Gastroesophageal sphincter (tissue), 4 donors: ENCODE data around the gene ALOXE3. TPM values are rescaled to one million over a fixed set of nuclear protein-coding genes. Genes with fewer than 3 reads are reported as not detected.

Experiments used
- ATAC-seq: fragments of 150-250 bp; one replicate; pipeline ENCODE4 v1.9.1; 2016; ENCODE audit warnings: mild to moderate bottlenecking, moderate library complexity
- H3K27ac ChIP-seq, 4 donors: fragments of 200-600 bp; sonication (generic) in 3 of 4; 1 replicate in 3 of 4; 2 replicates in 1 of 4; pipeline ENCODE4 v1.5.1; 2016 to 2019
- H3K27me3 ChIP-seq: fragments of 200-600 bp; sonication (generic); one replicate; pipeline ENCODE4 v1.5.1; 2019
- H3K36me3 ChIP-seq, 2 donors: fragments of 200-600 bp; sonication (generic); one replicate each; pipeline ENCODE4 v1.5.1; 2019; ENCODE audit warnings: control low read depth in 1 of 2
- H3K4me1 ChIP-seq, 3 donors: fragments of 200-600 bp; sonication (generic); 1 replicate in 2 of 3; 2 replicates in 1 of 3; pipeline ENCODE4 v1.5.1; 2016 to 2019; ENCODE audit warnings: control low read depth in 2 of 3
- H3K4me3 ChIP-seq, 2 donors: fragments of 200-600 bp; sonication (generic); one replicate each; pipeline ENCODE4 v1.5.1; 2019; ENCODE audit warnings: mild to moderate bottlenecking in 1 of 2, moderate library complexity in 1 of 2
- H3K9me3 ChIP-seq, 3 donors: fragments of 200-600 bp; sonication (generic); one replicate each; pipeline ENCODE4 v1.5.1; 2017 to 2019; ENCODE audit warnings: control low read depth in 2 of 3
- CTCF ChIP-seq, 4 experiments: fragments of 200-600 bp in 2 of 4; fragments of 450-650 bp in 2 of 4; sonication (generic) in 1 of 4; IDR thresholded peaks; one replicate each; pipeline ENCODE4 v1.5.1; 2017 to 2019; ENCODE audit warnings: antibody characterized with exemption in 4 of 4, mild to moderate bottlenecking in 2 of 4, moderate library complexity in 2 of 4
- EP300 ChIP-seq: sonication (generic); formaldehyde crosslinking; IDR thresholded peaks from one replicate; pipeline ENCODE4 v1.6.1; 2017; ENCODE audit warnings: antibody characterized with exemption, mild to moderate bottlenecking
- POLR2A ChIP-seq, 2 donors: fragments of 450-650 bp; IDR thresholded peaks; one replicate each; pipeline ENCODE4 v1.6.1; 2017; ENCODE audit warnings: antibody characterized with exemption in 2 of 2, mild to moderate bottlenecking in 2 of 2, moderate library complexity in 1 of 2
- POLR2AphosphoS5 ChIP-seq: sonication (generic); formaldehyde crosslinking; IDR thresholded peaks from one replicate; pipeline ENCODE4 v1.6.1; 2017; ENCODE audit warnings: antibody characterized with exemption
- WGBS, 2 donors: methylation state at CpG; one replicate each; pipeline ENCODE4 v1.1.5; 2018; ENCODE audit warnings: low coverage in 1 of 2; 5-methylcytosine and 5-hydroxymethylcytosine counted together
- total RNA-seq, 4 donors: library from RNA; depleted of rRNA; stranded (reverse); fragments of >200 nt; gene quantifications; one replicate each; pipeline ENCODE4 v1.1.0, GENCODE V29; 2016

ALOXE3 gene
- total RNA-seq, 4 donors from 2014 or later, result 0.37 TPM; not detected in 3

GRCh38 chr17:8052256-8053252 is 65.8 kb downstream of the ALOXE3 start:
- WGBS, 2 donors, result 79 to 100% methylated on average over 1 to 3 of the region's 6 CpGs
- TF ChIP-seq POLR2A (IDR thresholded peaks at IDR 0.05) (no peak), EP300 (no peak), POLR2AphosphoS5 (no peak), CTCF (IDR thresholded peaks at IDR 0.05) (no peak)
- ATAC-seq, result no peak
- Histone ChIP-seq H3K9me3 (no peaks in the 10 kb centered on the region), H3K4me3 (no peak overlapping the region), H3K27me3 (peaks cover 37% of the 10 kb centered on the region), H3K27ac (no peak overlapping the region), H3K36me3 (no peaks in the 10 kb centered on the region), H3K4me1 (no peaks in the 10 kb centered on the region)

GRCh38 chr17:8051831-8052230 is 66.5 kb downstream of the ALOXE3 start:
- H3K9me3 ChIP-seq, result no peaks in the 10 kb centered on the region
- no peak overlapping the region for H3K27ac ChIP-seq
- no peak for ATAC-seq
- WGBS, 2 donors, result 68 to 100% methylated on average over 2 of the region's 7 CpGs
- peaks cover 37% of the 10 kb centered on the region for H3K27me3 ChIP-seq
- no peak overlapping the region for H3K4me3 ChIP-seq
- TF ChIP-seq POLR2A (IDR thresholded peaks at IDR 0.05) (no peak), CTCF (IDR thresholded peaks at IDR 0.05) (no peak), POLR2AphosphoS5 (no peak), EP300 (no peak)
- no peaks in the 10 kb centered on the region for H3K36me3 ChIP-seq
- no peaks in the 10 kb centered on the region for H3K4me1 ChIP-seq

- TF ChIP-seq POLR2AphosphoS5 (no peak), POLR2A (IDR thresholded peaks at IDR 0.05) (no peak), EP300 (no peak), CTCF (IDR thresholded peaks at IDR 0.05) (no peak)
- peaks cover 44% of the 10 kb centered on the region for H3K27me3 ChIP-seq
- H3K4me1 ChIP-seq, result no peaks in the 10 kb centered on the region
- WGBS, 2 donors, result 72 to 76% methylated on average over 4 of the region's 8 CpGs
- H3K9me3 ChIP-seq, result no peaks in the 10 kb centered on the region
- no peak for ATAC-seq
- no peak overlapping the region for H3K4me3 ChIP-seq
- no peaks in the 10 kb centered on the region for H3K36me3 ChIP-seq
- H3K27ac ChIP-seq, result no peak overlapping the region
Measured at GRCh38 chr17:8048736-8049135, 69.6 kb downstream of the ALOXE3 start.

- Histone ChIP-seq H3K4me3 (no peak overlapping the region), H3K36me3 (no peaks in the 10 kb centered on the region), H3K27me3 (peaks cover 44% of the 10 kb centered on the region), H3K4me1 (no peaks in the 10 kb centered on the region), H3K9me3 (no peaks in the 10 kb centered on the region), H3K27ac (no peak overlapping the region)
- WGBS, 2 donors, result 100% methylated on average over 2 of the region's 12 CpGs; no CpG with 5 or more reads in 1 of the 2 donors
- ATAC-seq, result no peak
- no peak for TF ChIP-seq POLR2AphosphoS5
- no peak for TF ChIP-seq EP300
- TF ChIP-seq CTCF (IDR thresholded peaks at IDR 0.05), result no peak
- TF ChIP-seq POLR2A (IDR thresholded peaks at IDR 0.05), result no peak
Measured at GRCh38 chr17:8048236-8048635, 70.1 kb downstream of the ALOXE3 start.

- Histone ChIP-seq H3K4me1 (no peaks in the 10 kb centered on the region), H3K36me3 (no peaks in the 10 kb centered on the region), H3K27ac (no peak overlapping the region), H3K4me3 (no peak overlapping the region), H3K9me3 (no peaks in the 10 kb centered on the region), H3K27me3 (peaks cover 45% of the 10 kb centered on the region)
- ATAC-seq, result no peak
- TF ChIP-seq POLR2AphosphoS5 (no peak), CTCF (IDR thresholded peaks at IDR 0.05) (no peak), POLR2A (IDR thresholded peaks at IDR 0.05) (no peak), EP300 (no peak)
- WGBS, 2 donors, result 100% methylated on average over 1 to 2 of the region's 4 CpGs
Measured at GRCh38 chr17:8047769-8048110, 70.6 kb downstream of the ALOXE3 start.
